SW480 (cell line): ENCODE results near the gene PCDH1.
A peak's percentile ranks its signal among the peaks of the same experiment; 100 is the strongest.

Experiments
- DNase-seq: peaks from one replicate; pipeline ENCODE4 v3.0.0-alpha.2; 2016; ENCODE audit warnings: low spot score

PCDH1 gene

DNA sequence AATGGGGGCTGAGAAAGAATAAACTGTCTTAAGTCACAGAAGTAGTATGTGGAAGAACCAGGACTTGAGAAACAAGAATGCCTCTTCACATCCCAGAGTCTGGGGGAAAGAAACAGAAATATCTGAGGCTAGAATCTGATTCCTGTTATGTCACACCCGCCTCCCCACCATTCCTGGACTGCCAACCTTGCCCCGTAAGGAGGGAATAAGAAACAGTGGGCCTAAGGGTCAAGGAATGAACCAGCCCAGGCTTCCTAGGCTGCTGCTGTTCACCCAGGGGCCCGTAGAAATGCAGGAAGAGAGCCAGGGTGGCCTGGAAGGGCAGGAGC lies 4.3 kb downstream of the PCDH1 start:
- no peak for DNase-seq

DNA sequence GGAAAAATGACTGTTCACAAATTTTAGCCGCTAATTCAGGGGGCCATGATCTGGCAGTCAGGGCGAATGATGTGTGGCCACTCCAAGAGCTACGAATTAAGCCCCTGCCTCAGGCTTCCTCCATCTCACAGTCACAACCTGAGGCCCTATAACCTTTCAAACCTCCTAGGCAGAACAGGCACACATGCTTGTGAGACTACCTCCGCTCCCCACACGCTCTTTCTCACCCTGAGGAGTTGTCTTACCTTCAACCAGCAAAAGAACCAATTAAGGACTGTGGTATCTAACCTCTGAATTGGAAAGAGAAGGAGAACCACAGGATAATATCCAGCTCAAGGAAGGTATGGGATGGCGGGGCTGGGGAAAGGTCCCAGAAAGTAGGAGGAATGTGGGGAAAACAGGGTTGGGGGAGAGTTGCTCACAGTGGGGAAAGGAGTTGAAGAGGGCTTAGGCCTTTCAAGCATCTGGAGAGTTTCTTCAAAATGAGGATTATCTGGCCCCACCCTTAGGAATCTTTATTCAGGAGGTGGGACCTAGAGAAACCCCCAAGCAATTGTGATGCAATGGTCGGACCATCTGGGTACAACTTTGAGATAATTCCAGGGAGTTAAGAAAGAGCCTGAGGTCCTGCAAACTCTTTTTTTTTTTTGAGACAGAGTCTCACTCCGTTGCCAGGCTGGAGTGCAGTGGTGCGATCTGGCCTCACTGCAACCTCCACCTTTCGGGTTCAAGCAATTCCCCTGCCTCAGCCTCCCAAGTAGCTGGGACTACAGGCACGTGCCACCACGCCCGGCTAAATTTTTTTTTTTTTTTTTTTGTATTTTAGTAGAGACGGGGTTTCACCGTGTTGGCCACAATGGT lies 5.5 kb downstream of the PCDH1 start:
- no peak for DNase-seq

DNA sequence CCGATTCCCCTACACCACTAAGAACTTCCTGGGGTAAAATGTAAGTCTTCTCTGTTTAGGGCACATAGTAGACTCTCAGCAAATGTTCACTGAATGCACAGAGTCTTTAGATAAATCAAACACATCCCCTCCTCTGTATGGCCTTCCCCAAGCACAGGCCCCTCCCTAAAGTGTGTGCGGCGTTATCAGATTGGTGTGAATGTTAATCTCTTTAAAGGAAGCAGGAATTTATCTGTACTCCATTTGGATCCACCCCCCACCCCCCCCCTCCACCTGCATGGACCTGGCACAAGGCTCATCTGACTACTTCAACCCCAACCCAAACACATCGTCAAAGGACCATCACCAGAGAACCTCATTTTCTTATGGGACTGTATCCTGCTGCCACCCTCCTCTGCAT lies 6.3 kb downstream of the PCDH1 start:
- no peak for DNase-seq

DNA sequence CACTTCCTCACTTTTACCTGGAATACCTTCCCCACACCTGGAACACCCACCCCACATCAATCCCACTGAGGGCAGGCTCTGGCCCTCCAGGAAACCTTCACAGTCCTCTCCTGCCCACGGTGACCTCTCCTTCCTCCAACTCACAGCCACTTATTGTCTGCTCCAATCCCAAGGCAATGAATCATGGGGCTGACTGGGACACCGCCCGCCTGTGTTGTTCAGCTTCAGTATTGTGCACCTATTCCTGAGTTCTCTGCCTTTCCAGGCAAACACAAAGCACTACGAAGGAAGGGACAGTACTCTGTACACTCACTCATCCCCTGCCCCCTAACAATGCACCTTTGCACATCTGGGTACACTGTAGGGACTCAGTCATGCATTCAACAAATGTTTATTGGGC lies 7.3 kb downstream of the PCDH1 start:
- DNase-seq = peak; percentile 60

DNA sequence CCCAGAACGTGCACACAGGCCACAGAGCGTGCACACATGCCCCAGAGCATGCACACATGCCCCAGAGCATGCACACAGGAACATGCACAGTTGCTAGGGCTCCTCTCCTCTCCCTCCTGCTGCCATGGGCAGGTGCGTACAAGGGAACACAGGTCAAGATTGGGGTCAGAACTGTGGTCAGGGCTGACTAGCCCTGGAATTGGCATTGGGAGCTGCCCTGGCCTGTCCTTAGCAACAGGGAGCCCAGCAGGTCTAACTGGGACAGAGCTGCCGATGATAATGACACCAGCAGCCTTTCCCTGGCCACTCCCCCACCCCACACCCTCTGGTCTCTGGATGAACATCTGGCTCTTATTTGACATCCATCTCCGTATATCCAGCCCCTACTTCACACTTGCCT lies 8.0 kb downstream of the PCDH1 start:
- no peak for DNase-seq

DNA sequence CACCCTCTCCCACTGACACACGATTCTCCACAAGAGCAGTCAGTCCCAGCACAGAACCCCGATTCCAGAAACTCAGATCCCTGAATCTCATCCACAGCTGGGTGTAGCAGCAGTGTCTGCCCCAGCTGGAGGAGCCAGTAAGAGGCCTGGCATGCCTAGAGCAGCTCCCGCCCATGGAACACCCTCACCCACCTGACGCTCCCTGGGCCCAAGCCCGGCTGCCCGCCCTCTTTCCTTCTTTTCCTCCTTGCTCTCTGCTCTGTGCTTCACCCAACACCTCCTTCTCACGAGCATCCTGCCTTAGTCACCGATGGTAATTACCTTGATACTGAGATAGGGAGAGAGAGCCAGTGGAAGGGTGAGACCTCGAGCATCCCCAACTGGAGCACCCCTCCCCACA lies 8.7 kb downstream of the PCDH1 start:
- DNase-seq = no peak

DNA sequence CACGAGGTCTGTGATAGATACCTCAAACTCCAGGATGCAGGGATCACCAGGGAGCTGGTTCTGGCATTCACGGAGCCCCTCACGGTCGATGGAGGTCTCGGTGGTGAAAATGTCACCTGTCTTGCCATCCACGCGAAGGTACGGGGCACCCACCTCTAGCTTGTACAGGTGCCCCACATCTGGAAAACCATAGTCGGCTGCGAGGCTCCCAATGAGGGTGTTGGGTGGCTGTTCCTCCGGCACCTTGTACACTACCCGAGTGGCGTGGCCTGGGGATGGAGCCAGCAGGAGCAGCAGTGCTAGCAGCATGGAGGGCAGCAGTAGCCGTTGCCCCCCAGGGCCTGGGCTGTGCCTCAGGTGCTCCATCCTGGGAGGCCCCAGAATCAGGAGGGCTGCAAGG lies 9.2 kb downstream of the PCDH1 start:
- DNase-seq = no peak

DNA sequence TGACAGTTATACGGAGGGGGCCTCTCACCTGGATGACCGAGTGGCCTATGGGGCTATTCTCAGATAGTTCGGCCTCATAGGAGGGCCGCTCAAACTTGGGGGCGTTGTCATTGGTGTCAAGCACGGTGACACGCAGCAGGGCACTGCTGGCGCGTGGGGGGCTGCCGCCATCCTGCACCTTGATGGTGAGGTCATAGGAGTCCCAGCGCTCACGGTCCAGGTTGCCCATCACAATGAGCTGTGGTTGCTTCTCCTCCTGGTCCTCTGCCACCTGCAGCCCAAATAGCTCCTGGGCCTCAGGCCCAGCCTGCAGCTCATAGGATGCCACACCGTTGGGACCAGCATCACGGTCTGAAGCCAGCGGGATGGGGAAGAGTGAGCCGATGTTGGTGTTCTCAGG lies 9.7 kb downstream of the PCDH1 start:
- no peak for DNase-seq

DNA sequence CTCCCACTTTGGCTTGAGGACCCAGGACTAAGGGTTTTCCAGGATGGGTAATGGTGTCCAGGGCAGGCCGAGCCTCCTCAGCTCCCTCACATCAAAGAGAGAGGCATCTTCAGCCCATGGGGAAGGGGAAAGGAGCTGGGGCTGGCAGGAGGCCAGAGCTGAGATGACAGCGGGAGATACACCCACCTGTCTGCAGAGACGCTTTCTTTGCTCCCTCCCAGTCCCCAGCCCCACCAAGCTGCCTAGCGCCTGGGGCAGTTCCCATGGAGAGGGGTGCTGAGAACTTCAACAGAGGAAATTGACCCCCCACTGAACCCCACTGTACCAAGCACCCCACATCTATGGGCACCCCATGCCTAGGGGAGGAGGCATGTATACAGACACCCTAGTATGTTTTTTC lies 10.6 kb downstream of the PCDH1 start:
- DNase-seq = no peak

DNA sequence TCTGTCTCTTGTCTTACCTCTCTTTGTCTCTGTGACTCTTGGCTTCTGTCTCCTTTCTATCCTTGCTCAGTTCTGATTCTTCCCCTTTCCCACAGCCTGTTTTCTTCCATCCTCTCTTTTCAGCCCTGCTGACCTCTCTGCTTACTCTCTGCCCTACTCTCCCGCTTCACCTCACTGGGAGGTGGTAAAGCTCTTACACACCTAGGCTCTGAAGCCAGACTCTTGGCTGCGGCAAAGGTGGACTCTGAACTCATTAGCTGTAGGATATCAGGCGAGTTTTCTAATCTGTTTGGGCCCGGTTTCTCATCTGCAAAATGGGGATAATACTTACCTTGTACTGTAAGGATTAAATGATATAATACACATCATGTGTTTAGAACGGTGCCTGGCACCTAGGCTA lies 11.1 kb downstream of the PCDH1 start:
- no peak for DNase-seq

DNA sequence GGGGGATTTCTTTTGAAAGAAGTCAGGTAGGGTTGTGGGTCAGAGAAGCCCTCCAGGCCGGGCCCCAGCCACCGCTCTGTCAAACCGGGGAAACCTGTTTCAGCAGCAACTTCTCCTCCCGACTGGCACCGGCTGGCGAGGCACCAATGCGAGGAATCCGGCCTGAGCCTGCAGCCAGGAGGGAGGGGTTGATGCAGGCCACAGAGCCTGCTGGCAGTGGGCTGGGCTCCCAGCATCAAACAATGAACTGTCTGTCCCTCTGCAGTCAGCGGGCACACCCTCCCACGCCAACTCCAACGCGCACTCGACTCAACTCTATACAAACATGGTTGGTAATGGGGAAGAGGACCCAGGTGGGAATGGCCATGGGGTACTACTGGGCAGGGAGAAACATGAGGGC lies 12.1 kb downstream of the PCDH1 start:
- DNase-seq = peak; percentile 93

DNA sequence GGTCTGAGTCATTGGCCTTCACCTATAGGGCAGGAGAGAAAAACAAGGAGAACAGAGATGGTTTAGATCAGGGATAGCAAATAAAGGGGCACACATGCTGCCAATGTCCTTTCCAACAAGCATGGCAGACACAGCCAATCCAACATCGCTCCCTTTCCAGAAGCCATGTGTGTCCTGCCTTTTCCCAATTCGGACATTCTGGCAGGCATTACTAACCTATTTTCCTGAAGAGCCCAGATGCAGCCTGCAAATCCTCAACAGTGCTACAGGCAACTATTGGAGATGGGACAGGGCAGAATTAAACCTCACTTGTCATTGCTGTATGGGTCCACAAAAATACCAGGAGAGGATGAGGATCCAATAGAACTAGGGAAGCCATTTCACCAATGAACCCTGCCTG lies 12.8 kb downstream of the PCDH1 start:
- no peak for DNase-seq

DNA sequence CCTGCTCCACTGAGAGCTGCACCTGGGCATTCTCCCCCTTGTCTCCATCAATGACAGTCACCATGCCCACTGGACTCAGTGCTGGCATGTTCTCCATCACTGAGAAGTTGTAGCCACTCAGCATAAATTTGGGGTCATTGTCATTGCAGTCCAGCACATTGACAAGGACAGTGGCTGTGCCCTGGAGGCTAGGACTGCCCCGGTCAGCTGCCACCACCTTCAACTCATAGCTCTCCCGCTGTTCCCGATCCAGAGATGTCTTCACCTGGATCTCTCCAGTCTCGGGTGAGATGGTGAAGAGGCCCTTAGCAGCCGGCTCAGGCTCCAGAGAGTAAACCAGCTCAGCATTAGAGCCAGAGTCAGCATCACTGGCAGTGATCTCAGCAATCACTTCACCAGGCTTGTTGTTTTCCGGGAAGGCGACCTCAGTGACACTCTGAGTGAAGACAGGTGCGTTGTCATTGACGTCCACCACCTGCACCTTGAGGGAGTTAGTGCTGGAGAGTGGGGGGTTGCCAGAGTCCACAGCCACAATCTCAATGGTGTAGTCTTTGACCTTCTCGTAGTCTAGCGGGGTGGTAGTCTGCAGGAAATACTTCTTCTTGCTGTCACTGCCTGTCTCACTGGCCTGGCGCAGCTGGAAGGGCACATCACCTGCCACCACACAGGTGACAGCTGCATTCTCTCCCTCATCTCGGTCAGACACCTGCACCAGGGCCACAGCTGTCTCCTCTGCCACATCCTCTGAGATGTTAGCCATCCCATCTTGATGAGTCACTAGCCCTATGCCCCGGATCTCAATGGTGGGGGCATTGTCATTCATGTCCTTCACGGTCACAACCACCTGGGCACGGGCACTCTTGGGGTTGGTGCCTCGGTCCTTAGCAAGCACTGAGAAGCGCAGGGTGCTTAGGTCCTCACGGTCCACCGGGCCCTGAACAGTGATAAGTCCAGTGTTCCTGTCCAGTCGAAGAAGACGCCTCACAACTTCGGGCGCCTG lies 13.5 kb downstream of the PCDH1 start:
- no peak for DNase-seq

DNA sequence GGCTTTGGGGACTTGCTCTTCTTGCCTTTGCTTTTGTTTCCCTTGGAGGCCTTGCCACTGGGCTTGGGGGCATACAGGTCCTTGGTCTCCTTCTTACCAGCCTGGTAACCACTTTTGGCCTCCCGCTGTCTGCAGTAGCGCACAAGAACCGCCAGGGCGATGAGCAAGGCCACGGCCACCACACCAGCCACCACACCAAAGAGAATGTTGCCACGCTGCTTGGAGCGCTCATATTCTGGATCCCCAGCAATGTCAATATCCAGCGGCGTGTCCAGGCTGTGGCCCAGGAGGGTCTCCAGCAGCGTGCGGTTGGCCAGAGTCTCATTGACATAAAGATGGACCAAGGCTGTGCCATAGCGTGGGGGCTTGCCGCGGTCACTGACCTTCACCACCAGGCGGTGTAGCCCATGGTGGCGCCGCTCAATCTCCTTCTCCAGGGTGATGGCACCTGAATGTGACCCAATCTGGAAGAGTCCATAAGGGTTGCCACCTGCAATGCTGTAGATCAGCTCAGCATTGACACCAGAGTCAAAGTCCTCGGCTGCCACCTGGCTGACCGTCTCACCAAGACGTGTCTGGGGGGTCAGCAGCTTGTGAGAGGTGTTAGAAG lies 14.5 kb downstream of the PCDH1 start:
- DNase-seq = no peak

DNA sequence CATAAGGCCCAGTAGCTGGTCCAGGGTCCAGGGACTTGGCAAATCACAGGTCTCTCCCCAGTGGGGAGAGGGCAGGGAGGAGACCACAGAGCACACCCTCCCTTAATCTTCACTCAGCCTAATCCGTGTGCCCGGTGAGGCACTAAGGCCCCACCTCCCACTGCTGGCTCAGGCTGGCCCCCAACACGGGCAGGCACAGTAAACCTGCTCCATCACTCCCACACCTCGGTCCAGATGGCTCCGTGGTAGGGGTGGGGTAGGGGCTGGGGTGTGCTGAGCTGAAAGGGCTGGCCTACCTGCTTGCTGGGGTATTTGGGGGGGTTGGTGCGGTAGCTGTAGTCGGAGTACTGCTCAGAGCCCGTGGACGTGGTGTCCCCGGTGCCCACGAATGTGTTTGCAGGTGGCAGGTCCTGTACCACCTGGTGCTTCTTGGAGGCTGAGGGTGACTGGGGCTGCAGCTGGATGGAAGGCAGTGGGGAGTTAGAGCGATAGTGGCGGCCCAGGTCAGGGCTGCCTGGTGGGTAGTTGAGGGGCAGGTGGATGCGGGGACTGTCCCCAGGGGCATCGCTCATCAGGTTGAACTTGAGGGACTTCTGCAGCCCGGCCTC lies 15.2 kb downstream of the PCDH1 start:
- no peak for DNase-seq

DNA sequence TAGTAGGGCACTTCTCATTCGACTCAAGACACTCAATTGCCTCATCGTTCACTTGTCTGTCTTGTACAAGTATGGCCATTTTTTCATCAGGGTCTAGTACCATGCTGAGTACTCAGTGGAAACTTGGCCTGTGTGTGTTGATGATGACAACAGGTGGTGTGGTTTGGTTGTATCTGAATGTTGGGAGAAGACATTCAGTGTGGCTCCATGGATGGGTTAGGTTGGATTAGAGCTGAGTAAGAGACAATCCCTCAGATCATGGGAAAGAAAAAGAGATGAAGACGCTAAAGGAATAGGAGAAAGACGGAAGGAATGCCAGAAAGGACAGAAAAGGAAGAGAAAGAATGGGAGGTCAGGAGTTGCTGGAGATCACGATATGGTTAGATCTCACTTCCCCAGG lies 17.0 kb downstream of the PCDH1 start:
- no peak for DNase-seq

DNA sequence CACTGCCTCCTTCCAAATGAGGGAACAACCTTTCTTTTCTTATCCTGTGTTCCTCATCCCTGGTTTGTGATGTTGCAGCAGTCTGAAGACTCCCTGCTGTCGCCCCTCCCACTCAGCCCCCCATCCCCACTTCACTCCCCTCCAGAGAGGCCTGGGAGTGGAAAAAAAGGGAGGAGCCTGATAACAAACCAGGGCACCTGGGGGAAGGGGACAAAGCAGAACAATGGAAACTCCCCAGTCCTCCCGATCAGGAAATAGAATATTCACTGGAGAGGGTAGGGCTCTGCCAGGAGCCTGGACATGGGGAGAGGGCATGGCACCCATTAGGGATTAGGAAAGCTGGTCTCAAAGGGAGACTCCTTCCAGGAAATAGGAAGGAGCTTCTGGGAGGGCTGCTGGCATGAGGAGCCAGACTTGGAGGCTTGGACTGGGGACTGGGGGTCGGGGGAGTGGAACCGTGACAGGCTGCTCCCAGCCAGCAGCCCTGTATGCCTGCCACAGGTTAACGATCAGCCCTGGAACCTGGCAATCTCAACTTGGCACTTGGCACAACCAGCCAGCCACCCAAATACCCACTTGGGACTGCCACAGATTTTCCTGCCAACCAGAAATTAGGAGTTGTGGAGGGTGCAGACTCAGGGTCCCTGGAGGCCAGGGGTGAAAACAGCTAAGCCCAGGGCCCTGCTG lies 20.0 kb downstream of the PCDH1 start:
- DNase-seq = no peak

DNA sequence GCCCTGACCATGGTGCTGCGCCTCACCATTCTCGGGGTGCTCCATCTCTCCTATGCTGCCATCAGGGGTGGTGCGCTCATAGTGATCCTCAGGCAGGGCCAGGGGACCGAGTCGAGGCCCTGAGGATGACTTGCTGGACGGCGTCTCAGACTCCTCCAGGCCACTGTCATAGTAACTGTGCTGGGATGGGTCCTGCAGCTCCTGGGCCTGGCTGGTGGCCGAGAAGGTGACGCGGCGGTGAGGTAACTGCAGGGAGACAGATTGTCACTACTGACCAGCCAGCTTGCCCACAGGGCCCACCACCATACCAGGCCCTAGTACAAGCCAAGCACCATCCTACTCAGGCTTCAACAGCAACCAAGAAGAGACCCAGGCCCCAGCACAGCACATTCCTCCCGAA lies 21.0 kb downstream of the PCDH1 start:
- DNase-seq = no peak

DNA sequence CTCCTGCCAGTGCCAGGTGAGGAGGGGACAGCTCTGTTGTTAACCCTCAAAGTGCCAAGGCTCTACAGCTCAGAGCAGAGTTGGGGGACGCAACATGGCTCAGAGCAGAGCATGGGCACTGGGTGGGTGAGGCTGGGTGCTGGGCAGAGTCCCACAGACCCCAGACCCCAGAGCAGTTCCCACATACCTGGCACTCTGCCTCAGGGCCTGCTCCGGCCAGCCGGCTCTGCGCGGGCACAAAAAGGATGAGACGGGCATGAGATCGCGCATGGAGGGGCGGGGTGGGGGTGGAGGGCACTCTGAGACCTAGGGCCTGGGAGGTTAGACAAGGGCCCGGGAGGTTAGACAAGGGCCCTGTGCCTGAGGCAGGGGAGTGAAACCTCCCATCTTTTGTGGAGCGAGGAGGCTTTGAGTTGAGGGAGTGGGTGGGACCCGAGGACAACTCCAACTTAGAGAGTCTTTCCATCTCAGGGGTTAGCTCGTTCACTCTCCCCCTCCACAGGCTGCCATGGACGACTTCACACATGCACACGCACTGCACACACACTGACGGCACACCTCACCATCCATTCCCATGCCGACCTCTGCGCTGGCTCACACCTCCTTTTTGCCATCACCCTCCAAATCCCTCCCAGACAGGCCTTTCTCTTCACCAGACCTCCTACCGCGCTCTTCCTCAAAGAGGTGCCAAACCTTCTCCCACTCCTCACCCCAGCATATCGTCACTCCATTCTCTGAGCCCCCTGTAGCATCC lies 22.0 kb downstream of the PCDH1 start:
- DNase-seq = no peak

DNA sequence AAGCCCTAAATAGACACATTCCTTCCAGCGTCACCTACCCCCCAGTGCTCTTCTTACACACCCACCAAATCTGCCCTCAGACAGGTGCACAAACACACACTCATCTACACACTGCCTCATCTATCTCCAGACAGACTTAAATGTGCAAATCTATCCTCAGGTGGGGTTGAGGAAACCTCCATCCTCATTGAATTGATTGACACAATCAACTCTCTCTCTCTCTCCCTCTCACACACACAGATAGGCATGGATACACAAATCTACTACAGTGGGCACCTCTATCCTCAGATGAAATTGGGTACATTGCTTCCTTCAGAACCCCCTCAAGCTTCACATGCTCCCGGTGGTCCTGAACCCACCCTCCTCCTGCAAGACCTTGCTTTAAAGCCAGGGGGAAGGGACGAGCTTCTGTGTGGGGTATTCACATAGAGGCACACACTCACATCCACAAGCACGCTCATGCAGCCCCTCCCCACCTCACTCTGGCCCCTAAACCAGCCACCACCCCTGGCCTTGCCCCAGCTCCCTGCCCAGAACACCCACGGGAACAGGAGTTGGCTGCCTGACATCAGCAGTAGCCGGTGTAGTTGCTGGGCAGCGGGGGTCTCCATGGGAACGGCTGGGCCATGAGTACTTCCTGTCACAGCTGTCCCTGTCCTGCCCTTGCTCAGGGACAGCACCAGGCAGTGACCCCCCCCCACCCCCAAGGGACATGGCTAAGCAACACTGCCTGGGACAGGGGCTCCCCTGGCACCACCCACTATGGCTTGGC lies 22.8 kb downstream of the PCDH1 start:
- no peak for DNase-seq
